DMS 273 treated with DMSO at 0.1 percent for 48 hours (cell line): Measurements from ENCODE around the gene TMEM184B.

ENCODE experiments used
- DNase-seq: peaks from one replicate; lab custom pipeline; 2025; lab: John Stamatoyannopoulos, UW

Gene TMEM184B

GRCh38 chr22:38223289-38223960, 49.4 kb downstream of the TMEM184B start:
- no peak for DNase-seq

GRCh38 chr22:38222797-38223119, 50.1 kb downstream of the TMEM184B start:
- no peak for DNase-seq

- no peak for DNase-seq
Measured at GRCh38 chr22:38221908-38222796, 50.7 kb downstream of the TMEM184B start.

- no peak for DNase-seq
Measured at GRCh38 chr22:38221407-38221806, 51.4 kb downstream of the TMEM184B start.

- no peak for DNase-seq
Measured at GRCh38 chr22:38220653-38221386, 52.0 kb downstream of the TMEM184B start.

- peak; percentile 69 for DNase-seq
Measured at GRCh38 chr22:38220163-38220562, 52.6 kb downstream of the TMEM184B start.

GRCh38 chr22:38219632-38220031, 53.2 kb downstream of the TMEM184B start:
- DNase-seq, result peak; percentile 66

- no peak for DNase-seq
Measured at GRCh38 chr22:38218661-38219622, 53.9 kb downstream of the TMEM184B start.

GRCh38 chr22:38215156-38216038, 57.4 kb downstream of the TMEM184B start:
- no peak for DNase-seq

GRCh38 chr22:38214302-38215056, 58.3 kb downstream of the TMEM184B start:
- DNase-seq, result no peak

- DNase-seq, result no peak
Measured at GRCh38 chr22:38213990-38214301, 58.9 kb downstream of the TMEM184B start.

- DNase-seq, result no peak
Measured at GRCh38 chr22:38213319-38213989, 59.4 kb downstream of the TMEM184B start.

- DNase-seq, result no peak
Measured at GRCh38 chr22:38212442-38212841, 60.4 kb downstream of the TMEM184B start.

- no peak for DNase-seq
Measured at GRCh38 chr22:38211556-38211955, 61.3 kb downstream of the TMEM184B start.

GRCh38 chr22:38208551-38208968, 64.2 kb downstream of the TMEM184B start:
- DNase-seq, result no peak

- no peak for DNase-seq
Measured at GRCh38 chr22:38207898-38208432, 64.8 kb downstream of the TMEM184B start.

- DNase-seq, result no peak
Measured at GRCh38 chr22:38205261-38206128, 67.3 kb downstream of the TMEM184B start.

- DNase-seq, result no peak
Measured at GRCh38 chr22:38204784-38205183, 68.0 kb downstream of the TMEM184B start.
